Esophagus squamous epithelium (tissue), 5 donors: ENCODE results near the gene RASA3. TPM values are rescaled to one million over a fixed set of nuclear protein-coding genes. Genes with fewer than 3 reads are reported as not detected.
"Not testable (repeated sequence)": the region's sequence is repeated elsewhere in the genome, so short reads cannot be mapped to it uniquely, and the experiment has no call there.

Experiments used
- DNase-seq: peaks from one replicate; lab custom pipeline; 2025; lab: John Stamatoyannopoulos, UW
- H3K27ac ChIP-seq, 4 donors: fragments of 200-600 bp; sonication (generic); one replicate each; pipeline ENCODE4 v1.5.1; 2016 to 2019; ENCODE audit warnings: mild to moderate bottlenecking in 1 of 4
- H3K27me3 ChIP-seq, 4 donors: fragments of 200-600 bp; sonication (generic); 1 replicate in 3 of 4; 2 replicates in 1 of 4; pipeline versions ENCODE4 v1.5.1 to v1.6.0; 2017 to 2021; ENCODE audit warnings: antibody characterized with exemption in 1 of 4
- H3K36me3 ChIP-seq, 3 donors: fragments of 200-600 bp; sonication (generic); one replicate each; pipeline ENCODE4 v1.5.1; 2016 to 2019
- H3K4me1 ChIP-seq, 3 donors: fragments of 200-600 bp; sonication (generic); one replicate each; pipeline ENCODE4 v1.5.1; 2017 to 2019
- H3K4me3 ChIP-seq, 4 donors: fragments of 200-600 bp; sonication (generic); 1 replicate in 3 of 4; 2 replicates in 1 of 4; pipeline ENCODE4 v1.5.1; 2016 to 2019; ENCODE audit warnings: mild to moderate bottlenecking in 2 of 4, moderate library complexity in 1 of 4
- H3K9me3 ChIP-seq, 3 donors: fragments of 200-600 bp; sonication (generic); one replicate each; pipeline ENCODE4 v1.5.1; 2016 to 2019
- CTCF ChIP-seq, 6 experiments: fragments of 450-650 bp in 4 of 6; fragments of 200-600 bp in 2 of 6; sonication (generic) in 2 of 6; IDR thresholded peaks; one replicate each; pipeline ENCODE4 v1.5.1; 2016 to 2019; ENCODE audit warnings: antibody characterized with exemption in 6 of 6, mild to moderate bottlenecking in 4 of 6, moderate library complexity in 4 of 6
- POLR2A ChIP-seq, 4 donors: fragments of 450-650 bp; IDR thresholded peaks; one replicate each; pipeline ENCODE4 v1.6.1; 2017; ENCODE audit warnings: antibody characterized with exemption in 4 of 4, mild to moderate bottlenecking in 4 of 4, moderate library complexity in 3 of 4
- WGBS, 2 donors: methylation state at CpG; one replicate each; pipeline ENCODE4 v1.1.5; 2018; 5-methylcytosine and 5-hydroxymethylcytosine counted together
- intact Hi-C: fragments of 100-400 bp; cut with DNase I; formaldehyde crosslinking; loops from one replicate; pipeline ENCODE4 v1.15.0; 2022
- total RNA-seq, 4 donors: library from RNA; depleted of rRNA; stranded (reverse); fragments of >200 nt; gene quantifications; one replicate each; pipeline ENCODE4 v1.1.0, GENCODE V29; 2016
- donor health status: DM: yes; HTN: yes; CAD: no.

Gene RASA3
- total RNA-seq, 4 donors from 2014 or later = 1.4 to 8.8 (median 3.1) TPM

DNA sequence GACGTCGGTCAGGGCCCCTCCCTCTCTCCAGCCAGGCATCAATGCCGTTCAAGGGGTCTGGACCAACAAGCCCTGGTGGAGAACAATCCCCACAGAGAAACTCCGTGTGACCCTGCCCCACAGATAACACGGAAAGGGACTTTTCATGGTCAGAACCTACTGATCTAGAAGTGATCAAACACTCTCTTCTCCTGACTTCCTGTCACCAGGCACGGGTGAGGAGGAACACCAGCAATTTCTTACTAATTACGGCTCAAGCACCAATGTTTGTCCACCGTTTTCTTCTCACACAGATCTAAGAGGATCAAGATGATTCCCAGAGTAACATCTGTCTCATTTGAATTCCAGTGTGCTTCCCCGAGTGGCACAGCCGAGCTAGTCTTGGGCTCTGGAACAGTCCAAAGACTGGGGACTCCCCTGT, 11.8 kb downstream of the RASA3 start:
- Histone ChIP-seq H3K27me3 (no peaks in the 10 kb centered on the region), H3K36me3 (no peaks in the 10 kb centered on the region), H3K4me3 (no peak overlapping the region), H3K4me1 (peaks cover 11 to 64% (median 16%) of the 10 kb centered on the region in 3 donors), H3K27ac (peak overlapping the region in 3 of 4 donors; percentile 64 to 74 (median 65)), H3K9me3 (no peaks in the 10 kb centered on the region)
- TF ChIP-seq POLR2A (IDR thresholded peaks at IDR 0.05) = no peak
- DNase-seq = no peak
- 28 to 64% methylated on average over 5 to 7 of the region's 10 CpGs for WGBS, 2 donors
- intact Hi-C loops = no loop called here

- TF ChIP-seq POLR2A (IDR thresholded peaks at IDR 0.05) (no peak), CTCF (IDR thresholded peaks at IDR 0.05) (no peak)
- peaks cover 11 to 66% (median 22%) of the 10 kb centered on the region in 3 donors for H3K4me1 ChIP-seq
- WGBS, 2 donors = 10 to 12% methylated on average over 8 to 9 of the region's 14 CpGs
- H3K9me3 ChIP-seq = no peaks in the 10 kb centered on the region
- intact Hi-C loops = no loop called here
- H3K36me3 ChIP-seq = no peaks in the 10 kb centered on the region
- peak overlapping the region in 1 of 4 donors; percentile 53 for H3K4me3 ChIP-seq
- no peak for DNase-seq
- peak overlapping the region; percentile 50 to 89 (median 80) for H3K27ac ChIP-seq
- H3K27me3 ChIP-seq = no peaks in the 10 kb centered on the region
Observed at GRCh38 chr13:114119196-114119595, 13.2 kb downstream of the RASA3 start.

GRCh38 chr13:114118511-114119123, 13.8 kb downstream of the RASA3 start:
- Histone ChIP-seq H3K4me3 (peak overlapping the region in 1 of 4 donors; percentile 53), H3K27ac (peak overlapping the region; percentile 50 to 89 (median 80)), H3K36me3 (no peaks in the 10 kb centered on the region), H3K4me1 (peaks cover 11 to 69% (median 22%) of the 10 kb centered on the region in 3 donors), H3K27me3 (no peaks in the 10 kb centered on the region), H3K9me3 (no peaks in the 10 kb centered on the region)
- no peak for TF ChIP-seq POLR2A (IDR thresholded peaks at IDR 0.05)
- no peak for TF ChIP-seq CTCF (IDR thresholded peaks at IDR 0.05)
- 35 to 40% methylated on average over 9 to 10 of the region's 11 CpGs for WGBS, 2 donors
- intact Hi-C loops = no loop called here
- no peak for DNase-seq

GRCh38 chr13:114118086-114118485, 14.3 kb downstream of the RASA3 start:
- Histone ChIP-seq H3K36me3 (no peaks in the 10 kb centered on the region), H3K4me1 (peaks cover 11 to 65% (median 22%) of the 10 kb centered on the region in 3 donors), H3K9me3 (no peaks in the 10 kb centered on the region), H3K27me3 (no peaks in the 10 kb centered on the region), H3K27ac (peak overlapping the region; percentile 50 to 89 (median 80)), H3K4me3 (no peak overlapping the region)
- DNase-seq = no peak
- 44 to 51% methylated on average over 5 of the region's 6 CpGs for WGBS, 2 donors
- no peak for TF ChIP-seq CTCF (IDR thresholded peaks at IDR 0.05)
- TF ChIP-seq POLR2A (IDR thresholded peaks at IDR 0.05) = no peak
- intact Hi-C loops = no loop called here

DNA sequence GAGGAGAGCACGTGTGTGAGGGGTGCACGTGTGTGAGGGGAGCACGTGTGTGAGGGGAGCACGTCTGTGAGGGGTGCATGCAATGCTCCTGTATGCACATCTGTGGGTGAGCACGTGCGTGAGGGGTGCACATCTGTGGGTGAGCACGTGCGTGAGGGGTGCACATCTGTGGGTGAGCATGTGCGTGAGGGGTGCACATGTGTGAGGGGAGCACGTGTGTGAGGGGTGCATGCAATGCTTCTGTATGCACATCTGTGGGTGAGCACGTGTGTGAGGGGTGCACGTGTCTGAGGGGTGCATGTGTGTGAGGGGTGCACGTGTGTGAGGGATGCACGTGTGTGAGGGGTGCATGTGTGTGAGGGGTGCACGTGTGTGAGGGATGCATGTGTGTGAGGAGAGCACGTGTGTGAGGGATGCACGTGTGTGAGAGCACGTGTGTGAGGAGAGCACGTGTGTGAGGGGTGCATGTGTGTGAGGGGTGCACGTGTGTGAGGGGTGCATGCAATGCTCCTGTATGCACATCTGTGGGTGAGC, 15.0 kb downstream of the RASA3 start:
- H3K4me1 ChIP-seq = peaks cover 11 to 65% (median 22%) of the 10 kb centered on the region in 3 donors
- H3K36me3 ChIP-seq, intact Hi-C loops, H3K27ac ChIP-seq, H3K9me3 ChIP-seq, H3K27me3 ChIP-seq, DNase-seq, H3K4me3 ChIP-seq: not testable (repeated sequence)
- 86 to 88% methylated on average over 20 of the region's 20 CpGs for WGBS, 2 donors

- Histone ChIP-seq H3K4me3 (no peak overlapping the region), H3K27me3 (no peaks in the 10 kb centered on the region), H3K36me3 (no peaks in the 10 kb centered on the region), H3K27ac (no peak overlapping the region), H3K9me3 (no peaks in the 10 kb centered on the region), H3K4me1 (peaks cover 11 to 65% (median 20%) of the 10 kb centered on the region in 3 donors)
- DNase-seq = no peak
- intact Hi-C loops = no loop called here
- WGBS, 2 donors = 85 to 91% methylated on average over 17 of the region's 17 CpGs
- no peak for TF ChIP-seq CTCF (IDR thresholded peaks at IDR 0.05)
- TF ChIP-seq POLR2A (IDR thresholded peaks at IDR 0.05) = no peak
Observed at GRCh38 chr13:114116734-114117133, 15.7 kb downstream of the RASA3 start.
